Ascending aorta (tissue), 2 donors: ENCODE data around the gene SMURF2. TPM values are rescaled to one million over a fixed set of nuclear protein-coding genes. Genes with fewer than 3 reads are reported as not detected.

Experiments used
- DNase-seq, 2 donors: peaks; one replicate each; pipeline ENCODE4 v3.0.0-alpha.2; 2019; ENCODE audit warnings: low spot score in 2 of 2
- H3K27ac ChIP-seq, 2 donors: fragments of 200-600 bp; sonication (generic); one replicate each; pipeline ENCODE4 v1.5.1; 2016 to 2017; ENCODE audit warnings: mild to moderate bottlenecking in 1 of 2
- H3K27me3 ChIP-seq: fragments of 200-600 bp; sonication (generic); one replicate; pipeline ENCODE4 v1.5.1; 2017
- H3K36me3 ChIP-seq, 2 donors: fragments of 200-600 bp; sonication (generic); one replicate each; pipeline ENCODE4 v1.5.1; 2016
- H3K4me1 ChIP-seq, 2 donors: fragments of 200-600 bp; sonication (generic); one replicate each; pipeline ENCODE4 v1.5.1; 2016 to 2017; ENCODE audit warnings: mild to moderate bottlenecking in 1 of 2
- H3K4me3 ChIP-seq, 2 donors: fragments of 200-600 bp; sonication (generic); one replicate each; pipeline ENCODE4 v1.5.1; 2016 to 2017; ENCODE audit warnings: mild to moderate bottlenecking in 1 of 2
- H3K9me3 ChIP-seq, 2 donors: fragments of 200-600 bp; sonication (generic); one replicate each; pipeline ENCODE4 v1.5.1; 2016
- CTCF ChIP-seq, 3 experiments: fragments of 200-600 bp in 2 of 3; fragments of 450-650 bp in 1 of 3; sonication (generic) in 2 of 3; IDR thresholded peaks; one replicate each; pipeline ENCODE4 v1.5.1; 2016 to 2019; ENCODE audit warnings: antibody characterized with exemption in 3 of 3, mild to moderate bottlenecking in 1 of 3, moderate library complexity in 1 of 3
- intact Hi-C: fragments of 100-400 bp; cut with DNase I; formaldehyde crosslinking; loops from one replicate; pipeline ENCODE4 v1.15.1; 2023
- total RNA-seq: library from RNA; depleted of rRNA; stranded (reverse); fragments of >200 nt; gene quantifications from one replicate; pipeline ENCODE4 v1.1.0, GENCODE V29; 2016

The SMURF2 gene
- total RNA-seq, 1 donor from 2014 or later = 17.6 TPM

- intact Hi-C loops = no loop called here
- Histone ChIP-seq H3K4me1 (peaks cover 2 to 14% of the 10 kb centered on the region in 2 donors), H3K4me3 (no peak overlapping the region), H3K27me3 (no peaks in the 10 kb centered on the region), H3K9me3 (peaks cover 0 to 6% of the 10 kb centered on the region in 2 donors), H3K36me3 (no peaks in the 10 kb centered on the region), H3K27ac (no peak overlapping the region)
- DNase-seq = no peak
- no peak for TF ChIP-seq CTCF (IDR thresholded peaks at IDR 0.05)
These were observed 8.1 kb downstream of the SMURF2 start for GRCh38 chr17:64653985-64654355.

GRCh38 chr17:64653325-64653984 is 8.7 kb downstream of the SMURF2 start:
- intact Hi-C loops = no loop called here
- no peak for DNase-seq
- H3K4me1 ChIP-seq = peaks cover 2 to 19% of the 10 kb centered on the region in 2 donors

GRCh38 chr17:64651889-64652288 is 10.2 kb downstream of the SMURF2 start:
- H3K27ac ChIP-seq = no peak overlapping the region
- H3K4me1 ChIP-seq = peaks cover 2 to 15% of the 10 kb centered on the region in 2 donors
- no peak for TF ChIP-seq CTCF (IDR thresholded peaks at IDR 0.05)
- H3K4me3 ChIP-seq = no peak overlapping the region
- intact Hi-C loops = no loop called here
- no peak for DNase-seq
- H3K27me3 ChIP-seq = no peaks in the 10 kb centered on the region
- peaks cover 0 to 6% of the 10 kb centered on the region in 2 donors for H3K9me3 ChIP-seq
- H3K36me3 ChIP-seq = no peaks in the 10 kb centered on the region

More at GRCh38 chr17:64653325-64653984, 8.7 kb downstream of the SMURF2 start:
- H3K27me3 ChIP-seq = no peaks in the 10 kb centered on the region
- H3K4me3 ChIP-seq = no peak overlapping the region
- no peak for TF ChIP-seq CTCF (IDR thresholded peaks at IDR 0.05)
- no peaks in the 10 kb centered on the region for H3K36me3 ChIP-seq
- peak overlapping the region in 1 of 2 donors; percentile 15 for H3K27ac ChIP-seq
- H3K9me3 ChIP-seq = peaks cover 0 to 6% of the 10 kb centered on the region in 2 donors

GRCh38 chr17:64648234-64648633 is 13.9 kb downstream of the SMURF2 start:
- no peak for TF ChIP-seq CTCF (IDR thresholded peaks at IDR 0.05)
- H3K9me3 ChIP-seq = no peaks in the 10 kb centered on the region
- DNase-seq = no peak
- H3K4me3 ChIP-seq = no peak overlapping the region
- no peaks in the 10 kb centered on the region for H3K36me3 ChIP-seq
- intact Hi-C loops = no loop called here
- H3K4me1 ChIP-seq = peaks cover 0 to 12% of the 10 kb centered on the region in 2 donors
- H3K27ac ChIP-seq = no peak overlapping the region
- H3K27me3 ChIP-seq = no peaks in the 10 kb centered on the region

- Histone ChIP-seq H3K4me1 (peaks cover 0 to 12% of the 10 kb centered on the region in 2 donors), H3K27me3 (no peaks in the 10 kb centered on the region), H3K4me3 (no peak overlapping the region), H3K27ac (no peak overlapping the region), H3K36me3 (no peaks in the 10 kb centered on the region), H3K9me3 (no peaks in the 10 kb centered on the region)
- intact Hi-C loops = no loop called here
- no peak for DNase-seq
- TF ChIP-seq CTCF (IDR thresholded peaks at IDR 0.05) = no peak
These were observed 14.3 kb downstream of the SMURF2 start for GRCh38 chr17:64647817-64648216.
